Activated CD4-positive, alpha-beta T cell treated with anti-CD3 and anti-CD28 coated beads, Interleukin-2, amount 50 U/mL, for 16 hours (primary cell): Measurements from ENCODE around the gene P2RX6.

Experiments used
- DNase-seq: peaks from one replicate; pipeline ENCODE4 v3.0.0-alpha.2; 2020

The P2RX6 gene

DNA sequence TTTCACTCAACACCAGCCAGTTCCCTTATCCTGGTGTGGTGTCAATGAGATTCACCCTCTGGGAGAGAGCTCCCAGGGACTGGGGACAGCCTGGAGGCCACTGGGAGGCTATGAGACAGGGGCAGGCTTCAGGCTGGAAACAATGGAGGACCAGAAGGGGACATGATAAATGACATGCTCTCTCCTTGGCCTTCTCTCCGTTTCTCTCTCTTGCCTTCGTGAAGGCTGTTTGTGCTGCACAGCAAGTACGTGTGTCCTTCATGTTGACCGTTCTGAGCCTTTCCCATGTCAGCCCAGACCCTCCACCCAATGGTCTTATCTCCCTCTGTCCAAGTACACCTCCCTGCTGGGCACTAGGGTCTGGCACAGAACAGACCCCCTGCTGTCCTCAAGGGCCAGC is 34.4 kb upstream of the P2RX6 start:
- DNase-seq = no peak

DNA sequence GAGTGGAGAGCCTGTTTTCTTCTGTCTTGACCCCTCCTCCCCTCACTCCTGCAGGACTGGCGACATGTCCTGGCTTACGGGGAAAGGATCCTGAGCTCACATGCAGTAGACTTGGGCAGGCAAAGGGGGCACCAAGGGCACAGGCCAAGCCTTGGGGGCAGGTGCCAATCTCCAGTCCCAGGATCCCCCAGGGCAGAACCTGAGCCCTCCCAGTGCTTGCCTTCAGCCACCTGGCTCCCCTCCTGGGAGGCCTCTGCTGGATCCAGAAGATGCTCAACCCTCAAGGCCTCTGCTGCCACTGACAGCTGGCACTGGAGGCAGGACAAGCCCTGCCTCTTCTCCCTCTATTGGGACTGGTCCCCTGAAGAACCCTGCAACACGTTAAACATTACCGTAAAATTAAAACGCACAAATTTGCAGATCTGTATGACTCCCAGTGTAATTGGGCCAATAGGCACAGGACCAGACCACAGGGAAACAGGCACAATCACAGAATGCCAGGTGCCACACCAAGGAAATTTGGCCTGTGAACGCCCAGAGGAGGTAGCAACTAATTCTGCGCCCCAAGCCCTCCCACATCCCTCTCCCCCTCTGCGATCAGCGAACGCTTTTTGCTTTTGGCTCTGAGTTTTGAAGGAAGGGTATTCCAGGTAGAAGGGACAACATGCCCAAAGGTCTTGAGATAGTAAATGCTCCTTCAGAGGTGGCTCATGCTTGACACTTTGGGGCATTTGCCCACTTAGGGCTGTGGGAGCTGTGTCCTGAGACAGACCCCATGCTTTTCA is 33.8 kb upstream of the P2RX6 start:
- no peak for DNase-seq

DNA sequence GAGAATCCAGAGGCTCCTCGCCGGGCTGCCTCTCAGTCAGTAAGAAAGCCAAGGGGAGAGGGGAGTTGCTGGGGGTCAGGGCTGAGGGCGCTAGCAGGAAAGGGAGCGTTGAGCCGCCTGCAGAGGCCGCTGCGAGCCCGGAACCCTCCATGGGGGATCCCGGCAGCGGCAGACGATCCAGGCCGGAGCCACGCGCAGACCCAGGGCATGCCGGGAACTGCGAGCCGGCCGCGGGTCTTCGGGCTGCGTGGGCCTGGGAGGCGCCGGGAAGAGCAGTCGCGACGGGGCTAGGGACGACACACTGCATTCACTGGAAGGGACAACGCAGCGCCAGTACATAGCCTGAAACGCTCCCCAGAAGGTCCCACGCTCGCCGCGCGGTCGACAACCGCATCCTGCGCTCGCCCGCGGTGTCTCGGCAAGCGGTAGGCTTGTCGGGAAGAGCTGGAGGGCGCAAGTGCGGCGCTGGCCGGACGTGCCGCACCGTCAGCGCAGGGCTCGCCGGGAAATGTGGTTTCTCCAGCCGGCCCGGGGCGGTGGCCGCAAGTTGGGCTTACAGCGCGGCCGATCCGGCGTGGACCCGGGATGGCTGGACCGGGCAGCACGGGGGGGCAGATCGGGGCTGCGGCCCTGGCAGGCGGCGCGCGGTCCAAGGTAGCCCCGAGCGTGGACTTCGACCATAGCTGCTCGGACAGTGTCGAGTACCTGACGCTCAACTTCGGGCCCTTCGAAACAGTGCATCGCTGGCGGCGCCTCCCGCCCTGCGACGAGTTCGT is 33.0 kb upstream of the P2RX6 start, which contains the start of gene LZTR1:
TSS of gene LZTR1 (plus strand) at position 511 of the 776 bp plus-strand sequence. CDS start at position 586, 75 bp downstream.
- DNase-seq = peak; percentile 76

DNA sequence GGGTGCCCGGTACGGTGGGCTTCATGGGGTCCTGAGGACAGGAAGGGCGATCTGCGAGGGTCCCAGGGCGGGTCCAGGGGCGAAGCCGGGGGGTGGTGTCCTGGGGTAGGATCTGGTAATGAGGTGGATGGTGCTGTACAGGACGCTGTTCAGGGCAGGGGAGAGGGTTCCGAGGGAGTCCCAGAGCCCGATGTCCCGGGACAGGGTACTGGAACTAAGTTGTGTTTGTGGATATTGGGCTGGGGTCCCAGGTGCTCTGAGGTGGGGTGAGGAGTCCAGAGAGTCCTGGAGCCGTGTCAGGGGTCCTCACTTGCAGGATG is 32.4 kb upstream of the P2RX6 start:
- no peak for DNase-seq

DNA sequence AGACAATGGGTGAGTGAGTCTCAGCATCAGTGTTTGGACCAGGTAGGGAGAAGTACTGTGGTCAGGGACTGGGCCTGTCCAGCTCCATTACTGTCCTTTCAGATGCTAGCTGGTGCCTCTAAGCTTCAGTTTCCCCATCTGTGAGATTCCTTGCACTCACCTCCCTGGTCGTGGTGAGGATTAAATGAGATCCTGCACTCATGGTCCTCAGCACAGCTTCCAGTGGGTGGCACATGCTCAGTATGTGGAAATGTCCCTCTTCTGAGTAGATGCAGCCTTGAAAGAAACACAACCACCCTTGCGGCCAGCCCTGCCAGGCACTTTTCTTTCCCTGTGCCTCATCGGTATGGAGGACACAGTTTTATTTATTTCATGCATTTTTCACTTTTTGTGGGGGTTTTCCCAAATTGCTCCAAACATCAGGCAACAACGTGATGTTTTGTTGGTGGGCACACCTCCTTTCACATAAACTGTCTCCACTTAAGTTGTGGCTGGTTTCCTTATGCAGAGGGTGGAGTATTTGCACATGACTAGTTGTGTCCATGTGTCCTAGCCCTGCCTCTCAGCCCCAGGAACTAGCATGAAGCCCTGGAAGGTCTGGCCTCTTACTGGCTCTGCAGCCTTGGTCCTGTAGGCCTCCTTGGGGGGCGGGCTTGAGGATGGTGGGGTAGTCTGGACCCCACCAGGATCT is 31.7 kb upstream of the P2RX6 start:
- no peak for DNase-seq

DNA sequence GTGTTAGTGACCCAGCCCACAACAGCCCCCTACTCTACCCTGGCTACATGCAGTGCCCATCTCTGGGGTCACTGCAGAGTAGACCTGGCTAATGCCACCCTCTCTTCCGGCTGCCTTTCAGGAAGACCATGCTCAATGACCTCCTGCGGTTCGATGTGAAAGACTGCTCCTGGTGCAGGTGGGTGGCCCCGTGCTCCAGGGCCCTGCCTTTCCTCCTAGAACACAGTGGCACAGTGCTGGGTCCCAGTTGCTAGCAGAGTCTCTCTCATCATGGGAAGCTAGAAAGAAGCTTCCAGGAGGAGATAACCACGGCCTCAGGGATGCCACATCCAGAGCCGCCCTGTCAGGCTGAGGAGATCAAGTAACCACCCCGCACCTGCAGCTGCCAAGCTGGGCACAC is 29.2 kb upstream of the P2RX6 start:
- no peak for DNase-seq

DNA sequence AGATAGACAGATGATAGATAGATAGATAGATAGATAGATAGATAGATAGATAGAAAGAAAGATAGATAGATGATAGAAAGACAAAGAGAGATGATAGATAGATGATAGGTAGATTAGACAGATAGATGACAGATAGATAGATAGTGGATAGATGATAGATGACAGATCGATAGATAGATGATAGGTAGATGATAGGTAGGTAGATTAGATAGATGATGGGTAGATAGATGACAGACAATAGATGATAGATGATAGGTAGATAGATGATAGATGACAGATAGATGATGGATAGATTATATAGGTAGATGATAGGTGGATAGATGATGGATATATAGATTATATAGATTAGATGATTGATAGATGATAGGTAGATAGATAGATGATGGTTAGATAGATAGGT is 28.6 kb upstream of the P2RX6 start:
- DNase-seq = no peak

DNA sequence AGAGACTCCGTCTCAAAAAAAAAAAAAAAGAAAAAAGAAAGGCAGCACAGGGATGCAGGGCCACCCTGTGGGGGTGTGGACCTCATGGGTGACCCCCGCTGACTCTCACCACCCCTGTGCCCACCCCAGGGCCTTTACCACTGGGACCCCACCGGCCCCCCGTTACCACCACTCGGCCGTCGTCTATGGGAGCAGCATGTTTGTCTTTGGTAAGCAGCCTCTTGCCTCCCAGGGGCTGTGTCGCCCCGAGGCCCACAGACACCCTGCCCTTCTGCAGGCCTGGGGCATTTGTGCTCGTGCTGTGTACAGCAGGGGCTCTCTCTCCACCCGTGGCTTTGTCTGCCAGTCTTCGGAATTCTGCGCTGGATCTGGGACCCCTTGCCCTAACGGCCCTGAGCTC is 27.6 kb upstream of the P2RX6 start:
- DNase-seq = no peak

DNA sequence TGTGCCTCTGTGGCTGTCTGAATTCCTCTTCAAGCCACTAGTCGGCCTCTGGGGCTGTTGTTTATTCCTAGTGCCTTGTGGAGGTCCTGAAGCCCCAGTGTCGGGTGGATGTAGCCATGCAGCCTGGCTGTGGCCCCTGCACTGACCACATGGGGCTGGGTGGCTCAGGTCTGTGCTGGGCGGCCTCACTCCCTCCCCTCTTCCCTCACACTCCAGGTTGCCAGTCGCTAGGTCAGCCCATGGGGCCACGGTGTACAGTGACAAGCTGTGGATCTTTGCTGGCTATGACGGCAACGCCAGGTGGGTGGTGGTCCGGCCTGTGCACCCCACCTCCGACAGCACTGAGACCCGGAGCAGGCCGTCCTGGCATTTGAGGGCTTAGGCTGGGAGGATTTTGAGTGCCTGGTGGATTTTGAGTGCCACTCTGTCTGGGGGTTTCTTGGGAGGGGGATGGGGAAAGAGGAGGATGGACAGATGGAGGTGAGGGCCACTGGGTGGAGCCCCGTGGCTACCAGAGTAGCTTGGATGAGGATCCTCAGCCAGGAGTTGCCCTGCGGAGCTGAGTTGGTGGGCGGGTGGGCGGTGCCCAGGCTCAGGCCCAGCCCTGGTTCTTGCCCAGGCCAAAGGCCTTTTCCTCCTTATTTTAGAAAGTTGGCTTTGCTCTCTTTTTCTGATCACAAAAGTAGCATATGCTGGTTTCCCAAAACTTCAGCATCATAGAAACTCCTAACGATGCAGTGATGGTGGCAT is 26.2 kb upstream of the P2RX6 start:
- DNase-seq = no peak

DNA sequence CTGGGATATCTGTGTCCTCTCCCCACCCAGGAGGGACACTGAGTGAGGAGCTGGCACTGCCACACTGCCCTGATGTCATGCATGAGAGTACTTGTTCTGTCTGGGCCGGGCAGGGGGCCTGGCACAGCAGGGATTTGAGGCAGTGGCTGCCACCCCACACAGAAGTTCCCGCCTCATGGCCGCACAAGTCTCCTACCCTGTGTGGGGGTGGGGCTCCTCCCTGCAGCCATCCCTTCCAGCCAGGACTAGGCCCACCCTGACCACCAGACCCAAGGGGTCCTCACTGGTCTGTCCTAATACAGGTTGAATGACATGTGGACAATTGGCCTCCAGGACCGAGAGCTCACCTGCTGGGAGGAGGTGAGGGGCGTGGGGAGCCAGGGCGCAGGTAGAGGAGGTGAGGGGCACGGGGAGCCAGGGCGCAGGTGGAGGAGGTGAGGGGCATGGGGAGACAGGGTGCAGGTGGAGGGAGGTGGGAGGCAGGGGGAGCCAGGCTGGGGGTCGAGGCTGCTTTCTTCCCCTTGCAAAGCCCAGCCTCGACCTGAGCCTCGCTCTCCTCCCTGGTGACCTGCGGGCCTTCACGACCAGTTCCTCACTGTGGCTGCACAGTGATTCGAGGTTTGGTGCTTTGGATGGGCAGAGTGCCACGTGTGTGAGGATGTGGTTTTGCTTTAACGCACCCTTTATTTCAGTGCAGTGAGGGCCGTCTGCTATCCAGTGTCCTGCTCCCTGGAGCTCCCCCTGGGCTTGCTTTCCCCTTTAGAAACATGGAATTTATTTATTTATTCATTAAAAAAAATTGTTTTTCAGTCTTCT is 25.4 kb upstream of the P2RX6 start:
- no peak for DNase-seq

DNA sequence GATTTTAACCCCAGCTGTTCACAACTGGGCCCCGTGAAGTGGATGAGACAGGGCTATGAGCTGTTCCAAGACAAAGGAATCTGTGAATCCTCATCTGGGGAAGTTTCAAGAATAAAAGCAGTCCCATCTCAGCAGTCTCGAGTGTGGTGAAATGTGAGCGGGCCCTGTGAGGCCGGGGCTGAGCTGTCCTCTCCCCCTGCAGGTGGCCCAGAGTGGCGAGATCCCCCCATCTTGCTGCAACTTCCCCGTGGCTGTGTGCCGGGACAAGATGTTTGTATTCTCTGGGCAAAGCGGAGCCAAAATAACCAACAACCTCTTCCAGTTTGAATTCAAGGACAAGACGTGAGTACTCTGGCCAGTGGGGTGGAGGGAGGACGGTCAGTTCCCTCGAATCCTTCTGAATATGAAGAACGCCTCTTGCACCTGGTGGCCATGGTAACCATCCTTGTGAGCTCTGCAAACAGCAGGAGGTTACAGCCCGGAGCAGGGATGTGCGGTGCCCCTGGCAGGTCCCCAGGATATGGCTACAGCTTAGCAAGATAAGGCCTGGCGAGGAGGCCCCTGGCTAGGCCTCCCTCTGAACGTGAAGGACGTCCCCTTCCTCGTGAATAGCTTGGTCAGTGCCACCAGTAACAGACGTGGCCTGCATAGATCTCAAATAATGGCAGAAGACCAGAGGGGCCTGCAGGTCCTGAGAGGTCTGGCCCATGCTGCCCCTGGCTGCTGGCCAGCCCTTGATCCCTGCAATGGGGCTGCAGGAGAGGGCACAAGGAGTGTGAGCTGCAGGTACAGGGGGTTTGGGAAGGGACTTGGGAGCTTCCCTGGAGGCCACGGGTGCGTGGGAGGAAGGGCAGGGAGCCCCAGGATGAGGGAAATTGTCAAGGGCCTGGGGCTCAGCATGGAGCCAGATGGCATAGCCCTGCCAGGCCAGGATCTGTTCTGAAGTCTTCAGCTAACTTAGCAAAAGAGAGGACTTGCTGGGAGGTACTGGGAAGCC is 24.5 kb upstream of the P2RX6 start:
- no peak for DNase-seq

DNA sequence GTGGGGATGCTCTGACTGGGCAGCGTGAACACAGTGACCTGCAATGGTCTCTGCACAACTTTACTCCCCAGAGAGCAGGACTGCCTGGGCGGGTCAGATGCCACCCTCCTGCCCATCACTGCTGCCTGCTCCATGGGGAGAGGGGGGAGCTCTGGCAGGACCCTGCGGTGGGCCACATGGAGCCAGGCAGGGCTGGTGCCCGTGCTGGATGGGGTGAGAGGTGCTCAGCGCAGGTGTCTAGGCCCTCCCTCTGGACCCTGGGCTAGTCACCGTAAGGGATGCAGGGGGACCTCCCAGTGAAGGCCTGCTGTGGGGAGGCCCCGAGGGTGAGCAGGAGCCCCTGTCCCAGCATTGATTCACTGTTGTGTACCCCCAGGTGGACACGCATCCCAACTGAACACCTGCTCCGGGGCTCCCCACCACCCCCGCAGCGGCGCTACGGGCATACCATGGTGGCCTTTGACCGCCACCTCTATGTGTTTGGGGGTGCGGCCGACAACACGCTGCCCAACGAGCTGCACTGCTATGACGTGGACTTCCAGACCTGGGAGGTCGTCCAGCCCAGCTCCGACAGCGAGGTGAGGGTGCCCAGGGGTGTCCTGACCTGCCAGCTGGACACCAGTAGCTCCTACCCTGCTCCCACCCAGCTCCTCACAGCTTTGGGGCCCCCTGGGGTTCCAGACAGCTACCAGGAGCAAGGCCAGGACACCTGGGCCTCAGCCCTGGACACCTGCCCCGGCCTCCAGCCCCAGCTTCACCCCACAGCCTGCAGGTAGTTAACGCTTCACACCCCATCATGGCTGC is 23.5 kb upstream of the P2RX6 start:
- no peak for DNase-seq

DNA sequence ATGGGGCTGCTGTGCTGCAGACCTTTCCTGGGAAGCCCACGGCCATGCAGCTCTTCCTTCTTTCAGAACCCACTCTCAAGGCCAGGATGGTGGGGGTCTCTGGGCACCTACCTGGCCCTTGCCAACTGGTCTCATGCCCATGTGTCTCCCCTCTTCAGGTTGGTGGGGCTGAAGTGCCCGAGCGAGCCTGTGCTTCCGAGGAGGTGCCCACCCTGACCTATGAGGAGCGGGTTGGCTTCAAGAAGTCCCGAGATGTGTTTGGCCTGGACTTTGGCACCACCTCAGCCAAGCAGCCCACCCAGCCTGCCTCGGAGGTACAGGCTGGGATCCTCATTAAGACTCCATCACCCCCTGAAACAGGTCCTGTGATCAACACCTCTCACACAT is 22.9 kb upstream of the P2RX6 start:
- DNase-seq = no peak

DNA sequence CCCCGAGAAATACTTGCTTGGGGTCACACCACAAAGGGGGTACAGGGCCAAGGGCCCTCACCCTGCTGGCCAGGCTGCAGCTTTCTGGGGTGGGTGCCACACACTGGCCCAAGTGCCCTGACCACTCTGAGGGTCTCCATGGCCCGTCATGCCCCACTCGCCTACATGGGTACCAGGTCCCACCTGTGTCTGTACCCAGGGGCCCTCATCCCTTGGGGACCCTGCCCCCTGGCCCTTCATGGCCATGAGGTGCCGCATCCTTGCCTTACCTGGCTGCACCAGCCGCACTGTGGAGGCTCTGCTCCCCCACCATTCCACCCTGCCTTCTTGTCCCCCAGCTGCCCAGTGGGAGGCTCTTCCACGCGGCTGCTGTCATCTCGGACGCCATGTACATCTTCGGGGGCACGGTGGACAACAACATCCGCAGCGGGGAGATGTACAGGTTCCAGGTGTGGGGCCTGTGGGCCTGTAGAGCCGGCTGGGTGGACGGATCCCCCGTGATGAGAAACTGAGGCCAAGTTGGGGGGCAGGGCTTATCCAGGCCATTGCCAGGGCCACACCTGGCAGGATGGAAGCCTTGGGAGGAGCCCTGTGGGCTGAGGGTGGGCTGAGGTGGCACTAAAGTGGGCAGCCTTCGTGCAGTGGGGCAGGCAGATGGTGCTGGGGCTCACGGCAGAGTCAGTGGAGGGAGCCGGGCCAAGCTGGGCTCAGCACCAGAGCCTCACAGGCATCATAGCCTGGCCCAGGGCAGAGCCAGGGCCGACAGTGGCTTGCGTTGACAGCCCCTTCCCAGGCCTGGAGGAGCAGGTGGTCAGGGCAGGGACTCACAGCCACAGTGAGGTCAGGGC is 22.3 kb upstream of the P2RX6 start:
- DNase-seq = no peak

DNA sequence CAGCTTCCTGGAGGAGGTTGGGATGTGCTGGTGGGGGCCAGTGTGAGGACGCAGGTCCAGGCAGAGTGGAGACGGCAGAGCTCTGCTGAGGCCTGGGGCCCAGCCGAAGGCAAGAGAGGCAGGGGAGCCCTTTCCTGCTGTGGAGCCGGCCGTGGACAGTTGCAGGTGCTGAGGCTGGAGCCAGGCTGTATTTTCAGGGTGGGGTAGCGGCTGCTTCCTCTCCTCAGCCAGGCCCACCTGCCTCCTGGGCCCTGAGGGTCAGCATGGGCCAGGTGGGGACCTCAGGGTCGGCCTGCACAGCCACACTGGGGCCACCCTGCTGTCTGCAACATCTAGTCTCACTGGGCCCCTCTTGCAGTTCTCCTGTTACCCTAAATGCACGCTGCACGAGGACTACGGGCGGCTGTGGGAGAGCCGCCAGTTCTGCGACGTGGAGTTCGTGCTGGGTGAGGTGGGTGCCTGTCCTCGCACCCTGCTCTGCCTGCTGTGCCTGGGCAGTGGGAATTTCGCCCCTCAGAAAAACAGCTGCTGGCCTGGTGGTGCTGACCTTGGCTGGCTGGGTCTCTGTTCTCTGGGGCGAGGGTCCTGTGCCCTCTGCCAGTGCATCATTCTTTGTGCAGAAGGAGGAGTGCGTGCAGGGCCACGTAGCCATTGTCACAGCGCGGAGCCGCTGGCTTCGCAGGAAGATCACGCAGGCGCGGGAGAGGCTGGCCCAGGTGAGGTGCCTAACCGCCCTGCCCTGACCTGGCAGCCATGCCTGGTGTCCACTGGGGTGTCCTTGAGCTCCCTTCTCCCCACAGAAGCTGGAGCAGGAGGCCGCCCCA is 21.4 kb upstream of the P2RX6 start:
- no peak for DNase-seq

DNA sequence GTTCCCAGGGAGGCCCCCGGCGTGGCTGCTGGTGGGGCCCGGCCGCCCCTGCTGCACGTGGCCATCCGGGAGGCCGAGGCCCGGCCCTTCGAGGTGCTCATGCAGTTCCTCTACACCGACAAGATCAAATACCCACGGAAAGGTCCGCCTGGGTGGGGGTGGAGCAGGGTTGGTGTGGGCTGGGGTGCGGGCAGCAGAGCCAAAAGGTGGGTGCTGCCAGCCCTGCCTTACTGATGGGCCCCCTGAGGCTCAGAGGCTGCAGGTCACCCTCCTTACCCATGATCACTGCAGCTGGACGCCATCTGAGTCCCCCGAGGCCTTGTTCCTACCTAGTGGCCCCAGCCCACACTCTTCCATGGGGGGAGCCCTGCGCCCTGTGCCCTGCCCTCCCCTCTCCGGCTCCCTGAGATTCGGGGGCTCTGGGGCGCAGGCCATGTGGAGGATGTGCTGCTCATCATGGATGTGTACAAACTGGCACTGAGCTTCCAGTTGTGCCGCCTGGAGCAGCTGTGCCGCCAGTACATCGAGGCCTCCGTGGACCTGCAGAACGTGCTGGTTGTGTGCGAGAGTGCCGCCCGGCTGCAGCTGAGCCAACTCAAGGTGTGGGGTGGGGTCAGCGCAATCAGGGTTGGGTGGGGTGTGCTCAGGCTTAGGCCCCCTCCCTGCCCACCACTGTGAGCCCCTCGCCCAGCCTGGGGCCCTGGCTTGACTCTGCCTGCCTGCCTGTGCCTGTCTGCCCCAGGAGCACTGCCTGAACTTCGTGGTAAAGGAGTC is 20.6 kb upstream of the P2RX6 start:
- DNase-seq = no peak

DNA sequence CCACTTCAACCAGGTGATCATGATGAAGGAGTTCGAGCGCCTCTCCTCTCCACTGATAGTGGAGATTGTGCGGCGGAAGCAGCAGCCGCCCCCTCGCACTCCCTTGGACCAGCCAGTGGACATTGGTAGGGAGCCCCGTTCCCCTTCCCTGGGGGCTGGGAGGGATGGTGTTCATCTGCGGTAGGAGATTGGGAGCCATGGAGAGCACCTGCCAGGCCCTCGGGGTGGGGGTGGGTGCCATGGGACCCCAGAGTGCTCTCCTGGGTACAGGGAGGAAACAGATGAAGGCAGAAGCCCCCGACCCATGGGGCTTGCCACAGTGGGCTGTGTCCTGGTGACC is 20.1 kb upstream of the P2RX6 start:
- DNase-seq = no peak
